Sigmoid colon (tissue), 4 donors: ENCODE data around the gene CUZD1.

ENCODE experiments used
- EP300 ChIP-seq, 4 donors: sonication (generic); formaldehyde crosslinking; IDR thresholded peaks; one replicate each; pipeline ENCODE4 v1.6.1; 2017; ENCODE audit warnings: antibody characterized with exemption in 4 of 4
- POLR2A ChIP-seq, 2 donors: fragments of 450-650 bp; IDR thresholded peaks; one replicate each; pipeline ENCODE4 v1.6.1; 2016; ENCODE audit warnings: antibody characterized with exemption in 2 of 2, mild to moderate bottlenecking in 2 of 2, moderate library complexity in 2 of 2
- POLR2AphosphoS5 ChIP-seq, 4 donors: sonication (generic); formaldehyde crosslinking; IDR thresholded peaks; one replicate each; pipeline ENCODE4 v1.6.1; 2017; ENCODE audit warnings: antibody characterized with exemption in 4 of 4
- TF ChIP-seq, protein P1 (sequence below), 4 experiments: fragments of 450-650 bp in 3 of 4; fragments of 200-600 bp in 1 of 4; IDR thresholded peaks; one replicate each; pipeline ENCODE4 v1.5.1; 2016 to 2019; ENCODE audit warnings: antibody characterized with exemption in 4 of 4, mild to moderate bottlenecking in 3 of 4, moderate library complexity in 2 of 4

DNA sequence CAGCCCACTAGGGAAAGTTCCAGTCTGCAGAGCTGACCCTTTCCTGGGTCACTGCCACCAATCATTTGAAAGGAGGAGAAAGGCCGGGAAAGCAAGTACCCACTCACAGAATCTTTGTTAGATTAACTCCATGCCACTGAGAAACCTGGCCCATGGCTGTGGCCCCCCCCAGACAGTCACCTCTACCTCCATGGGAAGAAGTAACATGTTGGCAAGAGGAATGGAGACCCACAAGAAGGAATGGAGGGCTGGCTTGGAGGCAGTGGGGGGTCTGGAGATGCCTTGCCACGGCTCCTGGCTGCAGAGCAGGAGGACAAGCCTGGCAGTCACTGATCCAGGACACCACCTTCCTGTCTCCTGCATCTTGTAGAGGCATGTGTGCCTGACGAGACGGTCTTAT, 32.9 kb downstream of the CUZD1 start:
- TF ChIP-seq, protein P1, sequence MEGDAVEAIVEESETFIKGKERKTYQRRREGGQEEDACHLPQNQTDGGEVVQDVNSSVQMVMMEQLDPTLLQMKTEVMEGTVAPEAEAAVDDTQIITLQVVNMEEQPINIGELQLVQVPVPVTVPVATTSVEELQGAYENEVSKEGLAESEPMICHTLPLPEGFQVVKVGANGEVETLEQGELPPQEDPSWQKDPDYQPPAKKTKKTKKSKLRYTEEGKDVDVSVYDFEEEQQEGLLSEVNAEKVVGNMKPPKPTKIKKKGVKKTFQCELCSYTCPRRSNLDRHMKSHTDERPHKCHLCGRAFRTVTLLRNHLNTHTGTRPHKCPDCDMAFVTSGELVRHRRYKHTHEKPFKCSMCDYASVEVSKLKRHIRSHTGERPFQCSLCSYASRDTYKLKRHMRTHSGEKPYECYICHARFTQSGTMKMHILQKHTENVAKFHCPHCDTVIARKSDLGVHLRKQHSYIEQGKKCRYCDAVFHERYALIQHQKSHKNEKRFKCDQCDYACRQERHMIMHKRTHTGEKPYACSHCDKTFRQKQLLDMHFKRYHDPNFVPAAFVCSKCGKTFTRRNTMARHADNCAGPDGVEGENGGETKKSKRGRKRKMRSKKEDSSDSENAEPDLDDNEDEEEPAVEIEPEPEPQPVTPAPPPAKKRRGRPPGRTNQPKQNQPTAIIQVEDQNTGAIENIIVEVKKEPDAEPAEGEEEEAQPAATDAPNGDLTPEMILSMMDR (IDR thresholded peaks at IDR 0.05), result no peak
- TF ChIP-seq POLR2AphosphoS5 (IDR thresholded peaks at IDR 0.05) (no peak), POLR2A (IDR thresholded peaks at IDR 0.05) (no peak), EP300 (IDR thresholded peaks at IDR 0.05) (no peak)
